ENCODE results near the gene ATG16L2.
"Not testable (repeated sequence)": the region's sequence is repeated elsewhere in the genome, so short reads cannot be mapped to it uniquely, and the experiment has no call there.

The ATG16L2 gene

DNA sequence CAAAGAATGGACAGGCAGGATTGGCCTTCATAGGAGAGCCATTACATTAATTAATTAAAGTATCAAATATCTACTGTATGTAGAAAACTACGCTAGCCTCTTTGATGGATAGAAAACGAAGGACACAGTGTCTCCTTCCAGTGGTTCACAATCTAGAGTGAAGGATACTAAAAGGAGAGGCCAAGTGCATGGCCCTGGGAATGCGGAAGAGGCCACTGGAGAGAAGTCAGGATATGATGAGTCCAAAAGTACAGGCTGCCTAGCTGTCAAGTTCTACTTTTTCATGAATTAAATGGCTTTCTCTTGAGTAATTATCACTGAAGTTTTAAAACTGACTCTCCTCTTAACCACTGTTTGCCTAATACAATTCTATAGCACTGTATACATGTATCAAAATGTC lies 41.9 kb downstream of the ATG16L2 start:
- DNase-seq = no peak

DNA sequence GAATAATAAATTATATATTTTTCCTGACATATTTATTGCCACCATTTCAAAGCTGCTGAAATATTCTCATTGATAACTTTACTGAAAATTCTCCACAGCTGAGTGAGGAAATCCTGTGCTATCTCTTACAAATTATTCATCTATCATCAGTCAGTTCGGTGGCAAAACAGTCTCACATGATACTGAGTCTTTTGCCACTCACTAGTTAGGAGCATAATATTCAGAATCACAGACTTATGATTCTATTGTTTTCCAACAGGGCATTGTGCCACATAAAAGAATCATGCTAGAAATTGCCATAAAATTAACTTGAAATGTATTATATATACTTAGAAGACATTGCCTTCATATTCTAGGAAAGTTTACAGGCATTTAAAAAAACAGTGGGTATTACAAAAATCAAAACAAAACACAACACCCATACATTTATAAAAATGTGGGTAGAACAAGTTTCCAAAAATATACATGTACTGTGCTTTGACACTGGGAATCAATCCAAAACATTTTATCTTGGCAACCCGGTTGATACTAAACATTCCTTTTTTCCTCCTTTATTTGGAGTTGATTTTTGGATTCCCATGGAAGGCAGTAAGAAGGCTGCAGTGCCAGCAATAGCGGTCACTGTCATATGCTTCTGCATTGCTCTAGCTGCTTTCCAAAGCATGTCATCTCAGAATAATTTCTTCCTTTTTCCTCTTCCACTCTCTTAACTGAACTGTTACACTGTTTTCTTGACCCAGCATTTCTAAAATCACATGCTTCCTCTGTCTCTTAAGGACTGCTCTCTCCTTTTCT lies 42.5 kb downstream of the ATG16L2 start:
- DNase-seq = no peak

DNA sequence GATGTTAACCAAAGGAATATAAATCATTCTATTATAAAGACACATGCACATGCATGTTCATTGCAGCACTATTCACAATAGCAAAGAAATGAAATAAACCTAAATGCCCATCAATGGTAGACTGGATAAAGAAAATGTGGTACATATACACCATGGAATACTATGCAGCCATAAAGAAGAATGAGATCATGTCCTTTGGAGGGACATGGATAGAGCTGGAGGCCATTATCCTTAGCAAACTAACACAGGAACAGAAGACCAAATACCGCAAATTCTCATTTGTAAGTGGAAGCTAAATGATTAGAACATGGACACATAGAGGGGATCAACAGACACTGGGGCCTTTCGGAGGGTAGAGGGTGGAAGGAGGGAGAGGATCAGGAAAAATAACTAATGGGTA lies 44.1 kb downstream of the ATG16L2 start:
- not testable (repeated sequence) for DNase-seq

DNA sequence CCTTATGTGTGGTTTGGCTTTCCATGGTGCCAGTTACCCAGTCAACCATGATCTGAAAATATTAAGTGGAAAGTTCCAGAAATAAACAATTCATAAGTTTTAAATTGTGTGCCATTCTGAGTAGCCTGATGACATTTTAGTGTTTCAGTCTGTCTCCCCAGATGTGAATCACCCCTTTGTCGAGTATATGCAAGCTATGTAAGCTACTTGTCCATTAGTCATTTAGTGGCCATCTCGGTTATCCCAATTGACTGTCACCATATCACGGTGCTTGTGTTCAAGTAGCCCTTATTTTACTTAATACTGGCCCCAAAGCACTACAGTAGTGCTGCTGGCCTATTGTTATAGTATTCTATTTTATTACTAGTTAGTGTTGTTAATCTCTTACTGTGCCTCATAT lies 44.9 kb downstream of the ATG16L2 start:
- DNase-seq = no peak

DNA sequence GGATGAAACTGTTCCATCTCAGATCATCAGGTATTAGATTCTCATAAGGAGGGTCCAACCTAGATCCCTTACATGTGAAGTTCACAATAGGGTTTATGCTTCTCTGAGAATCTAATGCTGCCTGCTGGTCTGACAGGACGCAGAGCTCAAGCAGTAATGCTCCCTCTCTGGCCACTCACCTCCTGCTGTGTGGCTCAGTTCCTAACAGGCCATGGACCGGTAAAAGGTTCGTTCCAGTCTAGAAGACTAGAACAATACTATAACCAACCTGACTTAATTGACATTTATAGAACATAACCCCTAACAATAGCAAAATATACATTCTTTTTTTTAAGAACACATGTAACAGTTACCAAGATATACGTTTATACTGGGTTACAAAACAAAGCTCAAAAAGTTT lies 45.8 kb downstream of the ATG16L2 start:
- no peak for DNase-seq

DNA sequence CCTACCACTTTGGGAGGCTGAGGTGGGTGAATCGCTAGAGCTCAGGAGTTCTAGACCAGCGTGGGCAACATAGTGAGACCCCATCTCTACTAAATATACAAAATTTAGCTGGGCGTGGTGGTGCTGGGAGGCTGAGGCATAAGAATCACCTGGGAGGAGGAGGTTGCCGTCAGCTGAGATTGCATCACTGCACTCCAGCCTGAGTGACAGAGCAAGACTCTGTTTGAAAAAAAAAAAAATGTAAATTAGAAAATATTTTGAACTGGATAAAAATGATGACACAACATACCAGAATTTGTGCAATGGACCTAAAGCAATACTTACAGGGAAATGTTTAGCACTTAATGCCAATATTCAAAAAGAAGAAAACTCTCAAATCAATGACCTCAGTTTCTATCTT lies 46.4 kb downstream of the ATG16L2 start:
- DNase-seq = no peak

DNA sequence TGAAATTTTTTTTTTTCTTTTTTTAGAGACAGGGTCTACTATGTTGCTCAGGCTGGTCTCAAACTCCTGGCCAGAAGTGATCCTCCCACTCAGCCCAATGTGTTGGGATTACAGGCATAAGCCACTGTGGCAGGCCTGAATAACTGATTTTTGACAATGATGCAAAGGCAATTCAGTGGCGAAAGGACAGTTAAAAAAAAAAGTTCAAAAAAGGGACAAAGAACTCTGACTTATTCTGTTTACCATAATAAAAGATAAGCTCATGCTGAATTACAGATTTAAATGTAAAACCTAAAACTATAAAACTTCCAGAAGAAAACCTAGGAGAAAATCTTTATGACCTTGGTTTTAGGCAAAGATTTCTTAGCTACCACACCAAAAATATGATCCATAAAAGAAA lies 48.9 kb downstream of the ATG16L2 start:
- DNase-seq = no peak

DNA sequence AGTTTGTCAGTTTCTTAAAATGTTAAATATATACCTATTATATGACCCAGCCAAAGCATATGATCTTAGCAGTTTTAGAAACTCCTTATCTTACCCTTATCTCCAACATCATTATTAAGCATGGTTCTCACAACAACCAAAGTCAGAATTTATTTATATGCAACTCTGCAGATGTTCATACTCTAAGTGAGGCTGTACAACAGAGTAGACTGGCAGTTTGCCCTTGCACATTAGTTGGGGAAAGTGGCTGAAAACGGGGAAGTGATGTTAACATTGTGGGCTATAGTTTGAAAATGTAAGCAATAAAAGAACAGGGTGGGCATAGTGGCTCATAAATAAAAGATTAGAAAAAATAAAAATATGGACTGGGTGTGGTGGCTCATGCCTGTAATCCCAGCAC lies 49.7 kb downstream of the ATG16L2 start:
- DNase-seq = no peak

DNA sequence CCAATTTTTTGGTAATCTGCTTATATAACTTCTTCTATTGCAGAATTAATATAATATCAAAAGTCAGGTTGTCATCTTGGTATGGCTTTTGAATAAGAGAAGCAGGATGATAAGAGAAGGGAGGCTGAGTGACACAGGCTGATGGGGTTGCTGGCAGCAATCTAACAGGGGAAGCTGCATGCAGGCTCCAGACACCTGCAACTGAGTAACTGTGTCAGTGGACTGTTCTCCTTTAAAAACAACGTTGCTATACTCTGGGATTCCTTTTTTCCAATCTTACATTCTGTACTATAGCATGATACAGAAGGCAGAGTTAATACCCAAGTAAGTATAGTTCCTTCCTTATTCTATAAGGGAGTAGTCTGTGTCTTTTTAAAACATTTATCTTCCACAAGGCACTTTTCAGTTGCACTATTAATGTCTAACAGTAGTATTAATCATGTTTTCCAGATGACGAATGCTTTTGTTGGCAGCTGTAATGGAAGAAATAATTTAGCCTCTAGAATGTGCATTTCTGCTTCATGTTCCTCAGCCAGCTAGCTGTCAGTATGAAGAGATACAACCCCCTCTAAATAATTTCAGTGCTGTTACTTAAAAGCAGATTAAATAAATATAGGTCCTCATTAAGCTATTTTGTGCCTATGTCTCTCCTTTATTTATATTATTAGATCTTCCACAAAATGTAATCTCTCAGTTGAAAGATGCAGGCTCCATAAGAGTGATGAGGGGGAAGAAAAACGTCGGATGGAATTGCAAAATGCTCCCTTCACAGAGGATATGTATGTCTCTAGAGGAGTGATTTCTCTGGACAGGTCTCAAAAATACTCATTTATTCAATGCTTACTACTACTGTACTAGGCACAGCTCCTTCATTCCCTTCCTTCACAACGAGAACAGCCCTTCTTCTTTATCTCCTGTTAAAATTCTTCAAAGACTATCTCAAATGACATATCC lies 50.8 kb downstream of the ATG16L2 start:
- DNase-seq = no peak

DNA sequence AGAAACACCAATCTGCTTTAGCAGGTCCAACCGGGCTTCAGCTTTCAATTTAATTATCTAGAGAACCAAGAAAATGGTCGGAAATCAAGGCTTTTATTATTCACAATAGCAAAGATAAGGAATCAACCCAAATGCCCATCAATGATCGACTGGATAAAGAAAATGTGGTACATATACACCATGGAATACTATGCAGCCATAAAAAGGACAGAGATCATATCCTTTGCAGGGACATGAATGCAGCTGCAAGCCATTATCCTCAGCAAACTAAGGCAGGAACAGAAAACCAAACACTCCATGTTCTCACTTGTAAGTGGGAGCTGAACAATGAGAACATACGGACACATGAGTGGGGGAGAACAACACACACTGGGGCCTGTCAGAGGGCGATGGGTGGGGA lies 53.8 kb downstream of the ATG16L2 start:
- no peak for DNase-seq

DNA sequence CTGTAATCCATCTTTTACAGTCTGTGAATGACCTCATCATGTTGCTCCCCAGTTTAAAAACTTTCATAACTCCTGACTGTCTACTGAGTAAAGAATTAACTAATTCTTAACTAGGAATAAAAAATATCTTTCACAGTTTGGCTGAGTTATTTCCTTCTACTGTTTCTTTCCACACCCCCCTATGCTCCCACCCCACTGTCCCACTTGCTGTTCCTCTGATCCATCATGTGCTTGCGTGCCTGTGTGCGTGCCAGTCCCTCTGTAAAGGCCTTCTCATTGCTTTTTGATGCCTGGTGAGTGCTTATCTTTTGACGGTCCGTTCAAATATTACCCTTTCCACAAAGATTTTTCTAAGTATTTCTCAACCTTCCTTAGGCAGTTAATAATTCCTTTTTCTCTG lies 55.6 kb downstream of the ATG16L2 start:
- DNase-seq = no peak

DNA sequence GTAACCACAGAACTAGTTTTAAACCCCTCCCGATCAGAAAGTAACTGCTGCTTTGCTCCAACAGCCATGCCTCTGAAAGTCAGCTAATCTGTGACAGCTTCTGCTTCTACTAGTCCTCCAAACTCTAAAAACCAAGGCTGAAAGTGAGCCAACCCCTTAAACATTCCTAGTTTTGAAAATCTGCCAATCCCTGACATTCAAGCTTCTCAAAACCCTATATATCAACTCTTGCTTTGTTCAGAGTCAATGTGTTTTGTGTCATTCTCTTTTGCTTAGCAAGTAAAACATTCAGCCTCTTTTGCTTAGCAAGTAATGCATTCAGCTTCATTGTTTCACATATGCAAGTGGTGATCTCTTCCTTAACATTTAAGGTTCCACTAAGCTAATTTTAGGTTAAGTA lies 56.9 kb downstream of the ATG16L2 start:
- no peak for DNase-seq

DNA sequence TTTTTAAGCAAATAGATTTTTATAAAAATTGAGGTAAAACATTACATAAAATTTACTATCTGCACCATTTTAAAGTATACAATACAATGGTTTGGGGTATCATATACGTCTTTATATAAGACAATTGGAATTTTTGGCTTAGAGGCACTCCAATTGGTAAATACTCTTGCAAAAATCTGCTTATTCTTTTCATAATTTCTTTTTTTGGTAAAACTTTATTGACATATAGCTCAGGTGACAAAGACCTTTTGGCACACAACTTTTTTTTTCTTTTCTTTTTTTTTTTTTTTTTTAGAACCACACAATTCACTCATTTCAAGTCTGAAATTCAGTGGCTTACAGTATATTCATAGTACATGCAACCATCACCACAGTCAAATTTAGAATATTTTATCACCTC lies 57.8 kb downstream of the ATG16L2 start:
- DNase-seq = no peak

DNA sequence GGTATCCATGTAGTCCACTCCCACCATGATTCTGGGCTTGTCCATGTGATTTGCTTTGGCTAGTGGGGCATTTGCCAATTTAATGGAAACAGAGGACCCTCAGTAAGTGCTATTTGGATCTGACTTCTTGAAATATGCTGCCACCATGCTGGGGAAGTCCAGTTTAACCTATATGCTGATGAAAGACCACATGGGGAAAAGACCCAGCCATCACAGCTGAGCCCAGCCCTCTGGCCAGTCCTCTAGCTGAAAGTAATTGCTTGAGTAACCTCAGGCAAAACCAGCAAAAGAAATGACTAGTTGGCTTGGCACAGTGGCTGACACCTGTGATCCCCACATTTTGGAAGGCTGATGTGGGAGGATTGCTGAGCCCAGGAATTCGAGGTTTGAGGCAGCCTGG lies 61.5 kb downstream of the ATG16L2 start:
- DNase-seq = no peak

DNA sequence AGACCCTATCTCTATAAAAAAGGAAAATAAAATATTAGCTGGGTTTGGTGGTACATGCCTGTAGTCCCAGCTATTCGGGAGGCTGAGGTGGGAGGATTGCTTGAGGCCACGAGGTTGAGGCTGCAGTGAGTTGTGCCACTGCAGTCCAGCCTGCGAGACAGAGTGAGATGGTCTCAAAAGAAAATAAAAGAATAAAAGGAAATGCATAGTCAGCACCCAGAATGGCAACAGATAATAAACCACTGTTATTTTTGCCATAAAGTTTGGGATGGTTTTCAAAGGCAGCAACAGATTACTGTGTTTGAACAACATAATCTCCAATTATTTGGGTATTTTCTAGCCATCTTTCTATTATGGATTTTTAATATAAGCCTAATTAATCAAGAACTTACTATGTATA lies 61.9 kb downstream of the ATG16L2 start:
- no peak for DNase-seq
